Adrenal gland (tissue), 5 donors: Measurements from ENCODE around the gene FAM83B.

Experiments used
- POLR2A ChIP-seq, 2 donors: fragments of 450-650 bp; IDR thresholded peaks; one replicate each; pipeline ENCODE4 v1.6.1; 2017; ENCODE audit warnings: antibody characterized with exemption in 2 of 2, mild to moderate bottlenecking in 2 of 2, moderate library complexity in 1 of 2
- TF ChIP-seq, protein P1 (sequence below), 6 experiments: fragments of 450-650 bp in 4 of 6; fragments of 200-600 bp in 2 of 6; sonication (generic) in 1 of 6; IDR thresholded peaks; 1 replicate in 5 of 6; 2 replicates in 1 of 6; pipeline versions ENCODE4 v1.5.1 to v1.8.0; 2016 to 2021; ENCODE audit warnings: antibody characterized with exemption in 6 of 6, mild to moderate bottlenecking in 2 of 6, moderate library complexity in 1 of 6
- donor health status: DM: no; HTN: no; CAD: no.

GRCh38 chr6:54805077-54805476 is 41.5 kb upstream of the FAM83B start:
- TF ChIP-seq, protein P1, sequence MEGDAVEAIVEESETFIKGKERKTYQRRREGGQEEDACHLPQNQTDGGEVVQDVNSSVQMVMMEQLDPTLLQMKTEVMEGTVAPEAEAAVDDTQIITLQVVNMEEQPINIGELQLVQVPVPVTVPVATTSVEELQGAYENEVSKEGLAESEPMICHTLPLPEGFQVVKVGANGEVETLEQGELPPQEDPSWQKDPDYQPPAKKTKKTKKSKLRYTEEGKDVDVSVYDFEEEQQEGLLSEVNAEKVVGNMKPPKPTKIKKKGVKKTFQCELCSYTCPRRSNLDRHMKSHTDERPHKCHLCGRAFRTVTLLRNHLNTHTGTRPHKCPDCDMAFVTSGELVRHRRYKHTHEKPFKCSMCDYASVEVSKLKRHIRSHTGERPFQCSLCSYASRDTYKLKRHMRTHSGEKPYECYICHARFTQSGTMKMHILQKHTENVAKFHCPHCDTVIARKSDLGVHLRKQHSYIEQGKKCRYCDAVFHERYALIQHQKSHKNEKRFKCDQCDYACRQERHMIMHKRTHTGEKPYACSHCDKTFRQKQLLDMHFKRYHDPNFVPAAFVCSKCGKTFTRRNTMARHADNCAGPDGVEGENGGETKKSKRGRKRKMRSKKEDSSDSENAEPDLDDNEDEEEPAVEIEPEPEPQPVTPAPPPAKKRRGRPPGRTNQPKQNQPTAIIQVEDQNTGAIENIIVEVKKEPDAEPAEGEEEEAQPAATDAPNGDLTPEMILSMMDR (IDR thresholded peaks at IDR 0.05) = no peak
- TF ChIP-seq POLR2A (IDR thresholded peaks at IDR 0.05) = no peak
